ENCODE results near the gene METTL16.
A peak's percentile ranks its signal among the peaks of the same experiment; 100 is the strongest.

The METTL16 gene

DNA sequence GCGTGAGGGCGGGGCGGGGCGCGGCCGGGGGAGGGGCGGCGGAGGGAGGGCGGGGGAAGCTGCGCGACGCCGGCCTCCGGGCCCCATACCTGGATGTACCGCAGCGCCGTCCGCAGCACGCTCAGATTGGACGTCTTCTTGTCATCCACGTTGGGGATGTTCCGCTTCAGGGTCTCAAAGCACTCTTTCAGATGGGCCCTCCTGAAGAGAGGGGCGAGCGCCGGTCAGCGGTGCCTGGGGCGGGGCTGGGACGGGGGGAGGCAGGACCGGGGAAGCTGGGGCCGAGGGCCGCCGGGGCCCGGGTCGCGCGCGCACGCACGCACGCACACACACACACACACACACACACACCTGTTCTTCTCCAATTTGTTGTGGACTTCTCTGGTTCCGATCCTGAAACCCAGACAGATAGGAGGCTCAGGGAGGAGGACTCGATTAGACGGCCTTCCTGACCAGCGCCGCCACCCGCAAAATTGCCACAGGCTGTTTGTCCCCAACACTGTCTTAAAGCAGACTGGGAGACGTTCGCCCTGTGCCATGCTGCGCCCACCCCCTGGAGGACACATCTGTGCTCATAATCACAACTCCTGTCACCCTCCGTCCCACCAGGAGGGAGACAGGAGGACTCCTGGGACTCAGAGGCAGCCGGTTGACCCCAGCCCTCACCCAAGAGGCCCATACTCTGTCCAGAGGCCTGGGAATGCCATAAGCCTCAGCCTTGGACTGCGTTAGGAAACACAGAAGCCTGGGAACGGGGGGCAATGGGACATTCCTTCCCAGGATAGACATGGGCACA, 117.5 kb downstream of the METTL16 start:
- DNase-seq = no peak

DNA sequence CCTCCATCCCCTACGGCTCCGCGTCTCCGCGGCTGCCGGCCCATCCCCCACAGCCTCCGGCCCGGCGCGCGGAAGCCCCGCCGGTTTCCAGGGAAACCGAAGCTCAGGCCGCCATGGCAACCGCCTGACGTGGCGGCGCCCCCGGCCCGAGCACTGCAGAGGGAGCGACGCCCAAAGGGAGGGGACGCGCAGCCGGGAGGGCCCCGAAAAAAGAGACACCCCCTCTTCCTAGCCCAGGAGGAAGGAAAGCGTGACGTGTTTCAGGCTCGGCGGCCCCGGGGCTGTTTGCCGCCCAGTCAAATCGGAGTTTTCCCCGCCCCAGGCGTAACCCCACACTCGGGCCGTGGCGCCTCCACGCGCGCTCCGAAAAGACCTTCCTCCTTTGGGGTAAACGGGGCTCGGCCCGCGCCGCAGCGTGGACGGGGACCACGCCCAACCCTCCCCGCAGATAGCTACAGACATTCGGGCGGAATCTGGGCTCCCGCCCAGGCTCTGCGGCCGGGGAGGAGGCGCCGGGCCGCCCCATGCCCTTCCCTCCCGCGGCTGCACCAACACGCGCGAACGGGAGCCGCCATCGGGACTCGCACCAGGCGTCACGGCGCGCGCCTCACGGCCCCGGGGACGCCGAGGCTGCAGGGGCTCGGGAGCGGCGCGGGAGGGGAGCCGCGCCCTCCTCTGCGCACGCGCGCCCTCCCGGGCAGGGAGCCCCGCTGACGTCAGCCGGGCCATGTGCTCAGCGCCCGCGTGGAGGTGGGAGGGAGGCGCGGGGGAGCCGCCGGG, 118.3 kb downstream of the METTL16 start:
- peak; percentile 95 for DNase-seq

DNA sequence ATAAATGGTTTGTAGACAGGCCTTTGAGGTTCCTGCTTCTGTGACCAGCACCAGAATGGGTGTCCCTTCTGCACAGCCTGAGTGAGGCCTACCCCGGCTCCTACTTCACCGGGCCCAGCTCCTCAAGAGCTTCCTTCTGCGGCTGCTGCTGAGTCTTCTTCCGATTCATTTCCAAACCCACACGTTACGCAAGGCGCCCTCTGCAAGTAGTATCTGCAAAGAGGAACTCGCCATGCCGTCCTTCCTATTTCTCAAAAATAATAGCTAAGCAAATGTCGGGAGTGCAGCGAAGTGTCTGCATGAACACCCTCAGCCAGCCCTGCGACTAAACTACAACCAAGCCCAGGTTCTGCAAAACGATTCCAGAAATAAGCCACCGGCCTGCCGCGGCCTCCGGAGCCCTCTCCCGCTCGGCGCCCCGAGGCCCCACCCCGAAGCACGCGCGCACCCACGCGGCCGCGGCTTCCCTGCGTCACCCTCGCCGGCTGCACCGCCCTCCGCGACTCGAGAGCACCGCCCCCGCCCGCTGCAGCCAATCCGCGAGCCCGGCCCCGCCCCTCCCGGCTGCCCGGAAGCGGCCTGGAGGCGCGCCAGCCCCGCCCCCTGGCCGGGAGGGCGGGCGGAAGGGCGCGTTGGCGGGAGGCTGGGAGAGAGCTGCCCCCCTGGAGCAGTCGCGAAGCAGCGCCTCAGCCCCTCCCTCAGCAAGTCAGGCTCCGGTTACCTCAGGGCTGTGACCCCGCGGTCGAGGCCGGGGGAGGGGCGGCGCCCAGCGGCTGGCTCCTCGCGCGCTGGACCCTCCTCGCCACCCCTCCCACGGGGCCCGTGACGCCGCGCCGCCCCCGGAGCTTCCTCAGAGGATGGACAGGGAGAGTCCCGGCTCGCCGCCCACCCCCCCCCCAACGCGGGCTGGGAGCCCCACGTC, 119.2 kb downstream of the METTL16 start:
- DNase-seq = peak; percentile 98

DNA sequence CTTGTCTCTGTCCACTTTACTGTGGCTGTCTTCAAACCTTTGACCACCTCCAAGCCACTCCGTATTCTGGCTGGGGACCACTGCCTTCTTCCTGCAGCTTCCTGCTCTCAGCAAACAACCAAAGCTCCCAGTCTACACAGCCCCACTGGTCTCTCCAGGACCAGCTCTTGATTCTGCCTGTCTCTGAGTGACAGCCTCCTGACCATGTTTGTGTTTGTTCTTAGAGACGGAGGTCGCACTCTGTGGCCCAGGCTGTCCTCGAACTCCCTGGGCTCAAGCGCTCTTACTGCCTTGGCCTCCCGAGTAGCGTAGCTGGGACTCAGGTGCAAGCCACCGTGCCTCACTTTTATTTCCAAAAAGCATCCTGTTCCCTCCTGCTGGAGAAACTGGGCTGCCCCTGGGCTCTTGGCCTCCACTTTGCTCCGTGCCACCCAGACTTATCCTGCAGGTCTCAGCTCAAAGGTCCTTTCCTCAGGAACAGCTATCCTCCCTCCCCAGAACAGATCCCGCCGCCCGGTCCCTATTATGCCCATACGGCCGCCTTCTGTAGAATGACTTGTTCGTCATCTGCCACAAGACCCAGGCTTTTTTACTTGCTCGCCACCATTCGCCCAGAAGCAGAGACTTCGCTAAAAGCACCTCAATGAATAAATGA, 120.0 kb downstream of the METTL16 start:
- no peak for DNase-seq

DNA sequence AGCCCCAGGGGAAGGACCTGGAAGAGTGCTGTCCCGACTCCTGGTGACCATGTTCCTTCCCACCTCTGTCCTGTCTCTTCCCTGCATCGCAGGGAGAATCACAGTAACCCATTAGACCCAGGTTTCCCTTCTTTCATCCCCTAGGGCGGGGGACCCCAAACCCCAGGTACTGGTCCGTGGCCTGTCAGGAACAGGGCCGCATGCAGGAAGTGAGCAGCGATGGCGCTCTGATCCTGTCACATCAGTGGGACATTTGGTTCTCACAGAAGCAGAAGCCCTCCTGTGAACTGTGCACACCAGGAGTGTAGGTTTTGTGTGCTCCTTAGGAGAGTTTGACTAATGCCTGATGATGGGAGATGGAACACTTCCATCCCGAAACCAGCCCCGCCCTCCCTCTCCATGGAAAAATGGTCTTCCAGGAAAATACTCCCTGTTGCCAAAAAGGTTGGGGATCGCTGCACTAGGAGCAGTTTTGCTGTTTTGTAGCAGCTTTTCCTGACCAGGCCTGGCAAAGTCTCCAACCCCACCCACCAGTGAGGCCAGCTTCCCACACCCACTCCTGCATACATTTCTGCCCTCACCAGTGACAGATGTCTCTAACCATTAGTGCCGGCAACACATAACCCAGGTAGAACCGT, 121.4 kb downstream of the METTL16 start:
- peak; percentile 85 for DNase-seq

DNA sequence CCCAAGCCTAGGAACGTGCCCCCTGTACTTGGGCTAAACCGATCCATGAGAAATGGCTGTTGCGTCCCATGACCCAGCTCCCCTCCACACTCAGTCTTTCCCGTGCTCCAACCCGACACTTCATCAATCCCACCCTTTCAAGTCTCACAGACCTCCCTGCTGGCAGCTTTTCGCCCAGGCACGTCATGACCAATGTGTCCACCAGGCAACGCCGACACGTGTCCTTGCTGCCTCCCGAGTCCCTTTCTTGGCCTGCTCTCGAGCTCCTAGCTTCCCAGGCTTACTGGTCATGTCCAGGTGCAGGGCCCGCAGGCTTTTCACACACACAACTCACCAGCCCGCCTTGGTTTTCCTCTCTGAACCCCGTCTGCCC, 123.0 kb downstream of the METTL16 start:
- no peak for DNase-seq

DNA sequence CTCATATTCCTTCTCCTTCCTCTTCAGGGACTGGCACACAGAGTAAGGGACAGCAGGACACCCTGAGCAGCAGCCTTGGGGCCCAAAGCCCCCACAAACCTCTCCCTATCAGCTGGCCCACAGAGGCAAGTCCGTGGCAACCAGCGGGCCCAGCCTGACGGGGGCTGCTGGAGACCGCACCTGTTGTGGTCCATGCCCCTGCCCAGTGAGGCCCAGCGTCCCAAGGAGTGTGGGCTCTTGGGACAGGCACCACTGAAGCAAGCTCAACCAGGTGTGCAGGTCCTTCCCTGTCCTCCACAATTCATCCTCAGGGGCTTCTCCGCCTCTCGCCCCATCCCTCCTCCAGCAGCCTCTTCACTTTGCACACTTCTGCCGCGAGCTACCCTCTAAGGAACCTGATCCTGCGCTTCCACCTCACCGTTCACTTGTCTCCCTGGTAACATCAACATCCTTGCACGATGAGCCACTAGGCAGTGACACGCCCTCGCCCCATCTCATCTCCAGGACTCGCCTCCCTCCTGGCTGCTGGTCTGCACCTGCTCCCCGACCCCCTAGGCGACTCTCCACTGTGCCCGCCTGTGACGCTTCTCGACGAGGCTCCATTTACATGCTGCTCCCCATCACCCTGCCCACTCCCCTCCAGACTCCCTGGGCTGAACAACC, 123.5 kb downstream of the METTL16 start:
- no peak for DNase-seq

DNA sequence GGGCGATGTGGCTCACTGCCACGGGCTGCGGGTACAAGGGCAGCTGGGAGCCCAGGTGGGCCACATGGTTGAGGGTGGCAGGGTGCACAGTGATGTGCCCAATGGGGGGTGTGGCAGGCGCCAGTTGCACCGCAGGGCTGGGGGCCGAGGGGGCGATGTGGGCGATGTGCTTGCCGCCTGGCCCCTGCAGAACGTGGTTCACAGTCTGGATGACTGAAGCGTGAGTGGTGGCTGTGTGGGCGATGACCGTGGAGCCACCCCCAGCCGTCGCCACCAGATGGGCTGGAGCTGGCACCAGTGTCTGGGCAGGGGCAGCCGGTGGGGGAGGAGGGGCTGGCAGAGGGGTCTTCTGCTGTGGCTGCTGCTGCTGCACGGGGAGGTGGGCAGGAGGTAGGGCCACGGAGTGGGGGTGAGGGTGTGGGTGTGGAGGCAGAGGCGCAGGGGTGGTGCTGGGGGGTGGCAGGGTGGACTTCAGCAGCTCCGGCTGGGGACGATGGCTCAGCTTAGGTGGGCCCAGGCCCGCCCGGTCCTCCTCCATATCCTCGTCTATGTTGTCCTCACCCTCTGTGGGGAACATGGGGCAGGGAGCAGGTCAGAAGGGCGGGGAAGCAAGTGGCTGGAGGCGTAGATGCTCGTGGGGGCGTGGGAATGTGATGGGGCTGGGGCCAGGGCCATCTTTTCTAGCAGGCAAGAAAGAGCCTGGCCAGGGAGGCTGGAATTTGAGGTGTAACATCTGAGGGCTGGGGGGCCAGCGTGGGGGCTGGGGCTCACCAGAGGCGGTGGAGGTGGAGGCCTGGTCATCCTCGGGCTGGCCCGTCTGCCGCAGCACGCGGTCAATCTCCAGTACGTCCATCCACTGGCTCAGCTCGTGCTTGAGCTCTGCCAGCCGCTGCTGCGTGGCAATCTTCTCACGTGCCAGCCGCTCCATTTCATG, 124.3 kb downstream of the METTL16 start:
- DNase-seq = no peak

DNA sequence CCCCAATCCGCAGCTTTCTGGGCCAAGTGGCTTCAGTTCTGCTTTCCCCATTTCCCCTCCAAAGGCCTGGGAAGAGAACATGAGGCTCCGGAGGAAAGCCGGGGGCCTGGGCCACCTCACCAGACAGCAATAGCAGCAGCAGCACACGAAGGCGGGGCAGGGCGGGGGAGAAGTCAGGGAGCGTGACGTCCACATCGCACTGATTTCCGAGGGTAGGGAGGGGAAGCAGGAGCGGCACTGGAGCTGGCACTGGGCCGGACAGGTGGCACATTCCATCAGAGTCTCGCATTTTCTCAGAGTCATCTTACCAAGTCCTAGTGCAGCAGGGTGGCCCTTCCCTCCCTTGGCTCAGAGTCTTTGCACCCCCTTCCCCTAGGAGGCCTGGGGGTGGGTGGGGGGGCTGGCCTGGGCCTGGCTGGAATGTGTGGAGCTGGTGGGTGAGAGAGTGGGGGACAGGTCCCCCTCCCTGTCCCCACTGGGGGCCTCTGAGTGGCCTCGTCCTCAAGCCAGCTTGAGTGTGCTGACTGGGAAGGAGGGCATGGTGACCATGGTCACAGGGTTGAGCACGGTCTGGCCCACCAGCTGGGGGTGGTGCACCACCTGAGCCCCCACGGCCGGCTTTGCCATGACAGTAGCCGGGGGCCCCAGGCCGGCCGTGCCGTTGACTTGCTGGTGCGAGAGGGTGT, 125.1 kb downstream of the METTL16 start:
- no peak for DNase-seq

DNA sequence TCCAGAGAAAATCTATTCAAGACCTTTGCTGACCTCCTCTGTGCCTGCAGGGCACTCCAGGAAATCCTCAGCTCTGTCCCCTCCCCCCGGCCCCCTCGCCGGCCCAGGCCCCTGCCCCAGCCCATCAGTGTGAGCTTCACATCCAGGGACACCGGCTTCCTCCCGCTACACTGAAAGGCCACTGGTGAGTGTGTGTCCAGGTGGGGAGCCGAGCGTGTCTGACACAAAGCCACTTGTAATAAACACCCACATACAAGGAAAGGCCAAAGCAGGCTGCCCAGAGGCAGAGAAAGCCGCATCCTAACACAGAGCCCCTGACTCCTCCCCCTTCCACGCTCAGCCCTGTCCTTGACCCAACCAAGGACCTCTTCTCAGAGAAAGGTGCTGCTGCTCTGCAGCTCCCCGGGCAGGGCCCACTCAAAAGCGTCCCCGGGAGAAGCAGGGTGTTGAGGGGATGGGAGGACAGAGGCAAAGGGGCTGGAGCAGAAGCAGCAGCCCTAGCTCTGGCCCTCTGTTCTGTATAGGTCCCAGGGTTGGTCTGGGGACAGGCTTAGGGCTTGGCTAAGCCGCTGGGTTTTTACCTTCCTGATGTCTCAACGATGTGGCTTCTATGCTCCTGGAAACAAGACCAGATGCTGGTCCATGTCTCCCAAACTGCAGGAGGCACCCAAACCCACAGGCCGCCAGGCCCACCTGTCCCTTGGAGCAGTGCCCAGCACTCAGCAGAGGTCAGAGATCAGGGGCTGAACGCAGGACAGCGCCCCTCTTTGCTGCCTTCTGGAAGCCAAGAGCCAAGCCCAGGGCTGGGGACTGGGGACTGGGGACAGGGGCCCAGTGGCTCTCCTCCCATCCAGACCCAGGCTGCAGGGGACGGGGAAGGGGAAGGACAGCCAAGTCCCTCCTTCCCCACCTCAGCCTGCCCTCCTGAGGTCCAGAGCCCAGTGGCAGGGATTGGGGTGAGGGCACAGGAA, 126.2 kb downstream of the METTL16 start:
- no peak for DNase-seq

DNA sequence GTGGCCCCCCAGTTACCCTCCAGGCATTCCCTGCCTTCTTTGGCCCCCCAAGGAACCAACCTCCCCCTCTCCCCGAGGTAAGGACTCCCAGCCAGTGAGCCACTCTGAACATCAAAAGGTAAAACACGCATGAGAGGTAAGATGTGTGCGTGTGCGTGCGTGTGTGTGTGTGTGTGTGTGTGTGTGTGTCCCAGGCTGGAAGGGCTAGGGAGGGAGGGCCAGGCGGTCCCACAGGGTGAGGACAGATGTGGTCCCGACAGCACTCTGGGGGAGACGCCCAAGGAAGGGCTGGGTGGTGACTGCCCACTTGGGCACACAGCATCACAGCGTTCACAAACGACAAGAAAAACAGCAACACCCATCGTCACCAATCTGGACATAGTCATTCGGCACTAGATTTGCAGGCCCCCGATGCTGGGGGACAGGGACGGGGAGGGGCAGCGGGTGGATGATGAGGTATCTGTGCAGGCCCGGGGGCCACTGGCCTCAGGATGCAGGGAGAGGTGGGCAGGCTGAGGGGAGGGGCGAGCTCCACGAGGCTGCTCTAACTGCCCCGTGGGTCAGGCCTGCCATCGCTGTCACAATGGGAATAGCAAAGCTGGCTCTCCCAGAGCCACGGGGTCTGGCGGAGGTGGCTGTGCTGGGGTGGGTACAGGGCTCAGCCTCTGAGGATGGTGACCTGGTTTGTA, 127.1 kb downstream of the METTL16 start:
- DNase-seq = no peak

DNA sequence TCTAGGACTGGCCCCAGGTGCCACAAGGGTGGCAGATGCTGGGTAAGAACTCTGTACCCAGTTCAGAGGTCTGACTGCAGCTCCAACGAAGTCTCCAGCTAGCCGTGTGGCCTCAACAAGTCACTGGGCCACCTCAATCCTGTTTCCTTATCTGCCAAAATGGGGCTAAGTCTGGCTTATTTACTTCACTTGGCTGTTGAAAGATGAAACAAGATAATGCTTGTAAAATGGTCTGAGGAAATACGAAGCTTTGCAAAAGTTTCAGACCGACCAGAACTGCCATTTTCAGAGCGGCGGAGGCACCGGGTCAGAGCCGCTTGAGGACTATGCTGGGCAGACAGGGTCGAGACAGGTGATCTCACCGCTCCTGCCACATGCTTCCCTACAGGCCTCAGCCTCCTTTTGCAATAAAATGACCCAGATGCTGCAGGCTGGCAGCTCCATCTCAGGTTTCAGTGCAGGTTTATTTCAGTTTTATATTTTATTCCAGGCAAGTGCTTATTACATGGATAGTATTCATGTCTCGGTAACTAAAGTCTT, 128.0 kb downstream of the METTL16 start:
- DNase-seq = no peak

DNA sequence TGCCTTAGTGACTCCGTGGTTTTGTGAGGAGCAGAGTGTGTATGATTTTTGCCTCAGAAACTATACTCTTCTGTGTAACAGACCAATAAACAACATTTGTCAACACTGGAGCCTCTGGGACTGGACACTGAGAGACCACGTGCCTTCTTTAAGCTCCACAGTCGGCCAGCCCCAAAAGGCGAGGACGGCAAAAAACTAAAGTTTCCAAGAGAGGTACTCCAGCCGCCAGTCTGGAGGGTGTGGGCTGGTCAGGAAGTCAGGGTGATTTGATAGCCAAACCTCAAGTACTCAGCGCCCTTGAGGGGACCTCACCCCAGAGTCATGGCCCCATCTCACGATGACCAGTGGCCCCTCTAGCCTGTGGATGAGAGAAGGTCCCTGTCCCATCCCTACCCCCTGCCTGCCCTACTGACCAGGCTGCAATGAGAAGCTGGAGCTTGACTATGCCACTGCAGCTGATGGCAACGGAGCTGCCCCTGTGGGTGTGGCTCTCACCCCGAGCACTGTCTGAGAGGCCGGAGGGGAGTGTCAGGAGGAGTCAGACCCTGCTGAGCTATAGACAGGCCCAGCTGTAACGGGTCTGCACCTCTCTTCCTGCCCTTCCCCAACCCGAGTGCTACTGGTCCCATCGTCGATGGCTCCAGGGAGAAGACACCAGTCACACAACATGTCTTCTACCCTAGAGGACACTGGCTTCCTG, 130.6 kb downstream of the METTL16 start:
- DNase-seq = no peak

DNA sequence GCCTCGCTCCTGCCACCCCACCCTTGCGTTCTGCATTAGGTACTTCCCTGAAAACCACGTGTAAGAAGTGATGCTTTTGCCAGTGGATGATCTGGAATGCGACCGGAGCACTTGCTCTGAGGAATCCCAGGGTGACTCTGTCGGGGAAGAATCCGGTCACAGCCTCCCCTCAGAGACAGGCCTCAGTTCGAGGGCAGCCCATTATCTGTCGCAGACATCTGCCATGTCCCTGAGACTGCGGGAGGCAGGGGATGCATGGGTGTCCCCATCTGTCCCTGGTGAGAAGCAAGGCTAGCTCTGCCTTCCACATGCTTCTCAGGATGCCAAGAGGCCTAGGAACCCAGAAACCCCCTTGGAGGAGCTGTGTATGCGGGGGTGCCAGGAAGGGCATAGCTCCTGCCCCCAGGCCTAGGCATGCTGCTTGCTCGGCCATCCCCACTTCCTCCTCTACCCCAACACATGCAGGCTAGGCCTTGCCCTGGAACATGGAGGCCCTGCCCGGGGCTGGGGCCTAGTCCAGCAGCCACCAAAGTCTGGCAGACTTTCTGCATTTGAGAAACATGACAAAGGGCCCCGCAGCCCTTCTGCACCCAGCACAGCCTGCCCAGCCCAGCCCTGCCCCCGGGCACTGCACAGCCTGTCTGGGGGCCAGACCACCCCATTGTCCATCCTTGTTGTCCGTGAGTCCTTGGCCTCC, 131.3 kb downstream of the METTL16 start:
- no peak for DNase-seq

DNA sequence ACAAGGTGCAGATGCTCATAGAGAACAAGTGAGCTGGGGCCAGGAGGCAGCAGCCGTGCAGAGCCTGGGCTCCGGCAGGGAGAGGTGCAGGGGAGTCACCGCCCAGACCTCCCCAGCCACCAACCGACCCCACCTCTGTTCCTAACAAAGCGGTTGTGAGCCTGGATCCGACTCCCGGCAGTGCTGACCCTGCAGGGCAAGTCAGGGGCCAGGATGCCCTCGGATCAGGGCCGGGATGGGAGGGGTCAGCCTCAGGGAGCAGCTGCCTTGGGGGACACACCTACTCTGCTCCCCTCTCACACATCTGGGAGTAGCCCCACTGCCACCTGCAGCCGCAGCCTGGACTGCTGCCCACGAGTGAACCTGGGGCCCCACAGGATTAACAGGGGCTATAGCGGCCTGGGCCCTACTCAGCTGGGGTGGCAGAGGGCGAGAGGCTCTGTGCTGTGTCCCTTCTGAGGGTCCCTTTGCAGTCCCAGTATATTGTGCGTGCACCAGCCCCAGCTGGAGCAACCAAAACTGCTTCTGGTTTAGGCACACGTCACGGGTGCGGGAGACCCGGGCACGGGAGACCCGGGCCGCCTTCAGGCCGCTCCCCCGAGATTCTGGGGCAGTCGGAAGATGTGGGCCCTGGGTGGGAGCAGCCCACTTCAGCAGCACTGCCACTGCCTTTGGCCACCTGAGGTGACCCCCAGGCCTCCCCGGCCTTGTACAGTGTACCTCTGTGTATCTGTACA, 132.0 kb downstream of the METTL16 start:
- DNase-seq = no peak

DNA sequence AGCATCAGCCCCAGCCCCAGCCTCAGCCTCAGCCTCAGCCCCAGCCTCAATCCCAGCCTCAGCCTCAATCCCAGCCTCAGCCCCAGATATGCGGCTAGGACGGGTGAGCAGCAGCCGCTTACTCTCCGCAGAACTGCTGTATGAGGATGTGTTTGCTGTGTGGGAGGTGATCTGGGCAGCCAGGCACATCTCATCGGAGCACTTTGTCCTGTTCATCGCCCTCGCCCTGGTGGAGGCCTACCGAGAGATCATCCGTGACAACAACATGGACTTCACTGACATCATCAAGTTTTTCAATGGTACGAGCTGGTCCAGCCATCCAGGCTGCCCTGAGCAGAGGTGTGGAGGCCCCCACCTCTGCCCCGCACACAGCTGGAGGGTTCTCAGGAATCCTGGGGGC, 132.8 kb downstream of the METTL16 start:
- DNase-seq = no peak
